ENCODE measurements around the gene AKT2.

AKT2 gene

GRCh38 chr19:40274585-40275544 lies 10.3 kb downstream of the AKT2 start:
- no peak for DNase-seq (ENCODE audit: low spot score)

- no peak for DNase-seq (ENCODE audit: low spot score)
Observed at GRCh38 chr19:40273469-40274360, 11.4 kb downstream of the AKT2 start.

GRCh38 chr19:40272261-40272660 lies 12.9 kb downstream of the AKT2 start:
- DNase-seq (ENCODE audit: low spot score) = no peak

- no peak for DNase-seq (ENCODE audit: low spot score)
Observed at GRCh38 chr19:40271706-40272105, 13.4 kb downstream of the AKT2 start.

GRCh38 chr19:40270362-40271089 lies 14.6 kb downstream of the AKT2 start:
- DNase-seq (ENCODE audit: low spot score) = no peak

GRCh38 chr19:40269216-40269940 lies 15.8 kb downstream of the AKT2 start:
- DNase-seq (ENCODE audit: low spot score) = no peak

GRCh38 chr19:40267601-40267997 lies 17.5 kb downstream of the AKT2 start:
- DNase-seq (ENCODE audit: low spot score) = no peak

- DNase-seq (ENCODE audit: low spot score) = no peak
Observed at GRCh38 chr19:40266912-40267600, 18.1 kb downstream of the AKT2 start.

GRCh38 chr19:40266119-40266518 lies 19.0 kb downstream of the AKT2 start:
- no peak for DNase-seq (ENCODE audit: low spot score)

- no peak for DNase-seq (ENCODE audit: low spot score)
Observed at GRCh38 chr19:40265763-40266099, 19.4 kb downstream of the AKT2 start.

GRCh38 chr19:40265055-40265762 lies 19.9 kb downstream of the AKT2 start:
- DNase-seq (ENCODE audit: low spot score) = no peak

- DNase-seq (ENCODE audit: low spot score) = no peak
Observed at GRCh38 chr19:40264314-40265054, 20.7 kb downstream of the AKT2 start.

GRCh38 chr19:40263440-40264313 lies 21.5 kb downstream of the AKT2 start:
- DNase-seq (ENCODE audit: low spot score) = no peak

GRCh38 chr19:40262422-40262821 lies 22.7 kb downstream of the AKT2 start:
- no peak for DNase-seq (ENCODE audit: low spot score)

- no peak for DNase-seq (ENCODE audit: low spot score)
Observed at GRCh38 chr19:40261631-40262030, 23.5 kb downstream of the AKT2 start.

- DNase-seq (ENCODE audit: low spot score) = no peak
Observed at GRCh38 chr19:40257096-40257517, 28.0 kb downstream of the AKT2 start.

GRCh38 chr19:40256512-40256911 lies 28.6 kb downstream of the AKT2 start:
- DNase-seq (ENCODE audit: low spot score) = no peak

- DNase-seq (ENCODE audit: low spot score) = no peak
Observed at GRCh38 chr19:40255619-40256166, 29.5 kb downstream of the AKT2 start.

Measured in SK-N-DZ (cell line).